ENCODE measurements around the gene CD300LF. TPM values are rescaled to one million over a fixed set of nuclear protein-coding genes. Genes with fewer than 3 reads are reported as not detected.
A peak's percentile ranks its signal among the peaks of the same experiment; 100 is the strongest.

Gene CD300LF
- total and polyA plus RNA-seq, 8 donors: 0.19 to 4.7 (median 0.29) TPM

GRCh38 chr17:74678541-74678940 lies 34.2 kb downstream of the CD300LF start:
- Histone ChIP-seq H3K27ac (no peak overlapping the region), H3K36me3 (no peaks in the 10 kb centered on the region), H3K4me1 (no peaks in the 10 kb centered on the region), H3K9me3 (no peaks in the 10 kb centered on the region), H3K27me3 (peaks cover 0 to 3% (median 0%) of the 10 kb centered on the region in 4 donors), H3K4me3 (no peak overlapping the region)
- DNase-seq (no peak), ATAC-seq (no peak), FAIRE-seq (no peak)
- intact Hi-C loops (cut with DNase I): no loop called here
- WGBS, 2 donors: 12 to 31% methylated on average over 2 of the region's 2 CpGs
- no peak for TF ChIP-seq CTCF (IDR thresholded peaks at IDR 0.05)

- H3K36me3 ChIP-seq: no peaks in the 10 kb centered on the region
- no peak for DNase-seq
- no peak overlapping the region for H3K4me3 ChIP-seq
- no peak overlapping the region for H3K27ac ChIP-seq
- 27 to 34% methylated on average over 9 of the region's 9 CpGs for WGBS, 2 donors
- ATAC-seq: no peak
- intact Hi-C loops (cut with DNase I): no loop called here
- no peak for TF ChIP-seq CTCF (IDR thresholded peaks at IDR 0.05)
- no peaks in the 10 kb centered on the region for H3K9me3 ChIP-seq
- no peak for FAIRE-seq
- peaks cover 0 to 3% (median 0%) of the 10 kb centered on the region in 4 donors for H3K27me3 ChIP-seq
- H3K4me1 ChIP-seq: no peaks in the 10 kb centered on the region
These were observed 34.9 kb downstream of the CD300LF start for GRCh38 chr17:74677558-74678466.

- Histone ChIP-seq H3K4me1 (no peaks in the 10 kb centered on the region), H3K4me3 (no peak overlapping the region), H3K27ac (no peak overlapping the region), H3K9me3 (no peaks in the 10 kb centered on the region), H3K27me3 (peaks cover 0 to 23% (median 0%) of the 10 kb centered on the region in 4 donors), H3K36me3 (no peaks in the 10 kb centered on the region)
- DNase-seq: peak; percentile 51 to 83 (median 68)
- no peak for FAIRE-seq
- WGBS, 2 donors: 11 to 12% methylated on average over 49 to 57 of the region's 57 CpGs
- ATAC-seq: peak; percentile 68 to 99 (median 87)
- intact Hi-C loops (cut with DNase I): no loop called here
- TF ChIP-seq CTCF (IDR thresholded peaks at IDR 0.05): no peak
These were observed 41.5 kb downstream of the CD300LF start for GRCh38 chr17:74671031-74671771.

- no peaks in the 10 kb centered on the region for H3K36me3 ChIP-seq
- no peak for DNase-seq
- WGBS, 2 donors: 62 to 68% methylated on average over 6 of the region's 6 CpGs
- intact Hi-C loops (cut with DNase I): no loop called here
- no peak for FAIRE-seq
- no peak overlapping the region for H3K27ac ChIP-seq
- no peak for TF ChIP-seq CTCF (IDR thresholded peaks at IDR 0.05)
- H3K27me3 ChIP-seq: peaks cover 0 to 32% (median 0%) of the 10 kb centered on the region in 4 donors
- no peak for ATAC-seq
- H3K9me3 ChIP-seq: no peaks in the 10 kb centered on the region
- no peaks in the 10 kb centered on the region for H3K4me1 ChIP-seq
- H3K4me3 ChIP-seq: no peak overlapping the region
These were observed 42.4 kb downstream of the CD300LF start for GRCh38 chr17:74670329-74670728.
